ENCODE data around the gene KCNQ1.

The KCNQ1 gene

GRCh38 chr11:2737226-2737590 is 292.4 kb downstream of the KCNQ1 start:
- Histone ChIP-seq H3K36me3 (ENCODE audit: low read length) (no peaks in the 10 kb centered on the region), H3K9ac (ENCODE audit: low read length) (no peak overlapping the region), H3K4me3 (ENCODE audit: insufficient read depth, low read length, poor library complexity, severe bottlenecking) (no peak overlapping the region), H4K20me1 (ENCODE audit: low read depth, low read length) (no peaks in the 10 kb centered on the region), H3K27ac (ENCODE audit: low read depth, low read length) (no peak overlapping the region), H3K9me3 (ENCODE audit: insufficient read depth, low read length) (no peaks in the 10 kb centered on the region), H3K27me3 (ENCODE audit: low read length) (no peaks in the 10 kb centered on the region), H3K4me2 (ENCODE audit: low read depth, low read length, poor library complexity, severe bottlenecking) (no peak overlapping the region), H3K79me2 (ENCODE audit: insufficient read depth, low read length) (no peaks in the 10 kb centered on the region), H2AFZ (ENCODE audit: low read depth, low read length, severe bottlenecking) (no peak overlapping the region), H3K9me2 (replicated peaks; ENCODE audit: insufficient read depth, low read length) (no peaks in the 10 kb centered on the region), H3F3A (ENCODE audit: insufficient read depth) (no peaks in the 10 kb centered on the region)
- TF ChIP-seq CTCF (IDR thresholded peaks at IDR 0.05; ENCODE audit: insufficient read depth, low read length, poor library complexity, severe bottlenecking) (no peak), EZH2phosphoT487 (conservative IDR thresholded peaks at IDR 0.05; ENCODE audit: low read length) (no peak)

GRCh38 chr11:2737866-2738265 is 293.1 kb downstream of the KCNQ1 start:
- no peak for TF ChIP-seq CTCF (IDR thresholded peaks at IDR 0.05; ENCODE audit: insufficient read depth, low read length, poor library complexity, severe bottlenecking)
- TF ChIP-seq EZH2phosphoT487 (conservative IDR thresholded peaks at IDR 0.05; ENCODE audit: low read length), result no peak
- no peaks in the 10 kb centered on the region for H4K20me1 ChIP-seq (ENCODE audit: low read depth, low read length)
- H3K9me2 ChIP-seq (replicated peaks; ENCODE audit: insufficient read depth, low read length), result no peaks in the 10 kb centered on the region
- no peaks in the 10 kb centered on the region for H3K27me3 ChIP-seq (ENCODE audit: low read length)
- no peaks in the 10 kb centered on the region for H3F3A ChIP-seq (ENCODE audit: insufficient read depth)
- no peaks in the 10 kb centered on the region for H3K79me2 ChIP-seq (ENCODE audit: insufficient read depth, low read length)
- H3K9me3 ChIP-seq (ENCODE audit: insufficient read depth, low read length), result no peaks in the 10 kb centered on the region
- no peak overlapping the region for H2AFZ ChIP-seq (ENCODE audit: low read depth, low read length, severe bottlenecking)
- no peak overlapping the region for H3K27ac ChIP-seq (ENCODE audit: low read depth, low read length)
- H3K36me3 ChIP-seq (ENCODE audit: low read length), result no peaks in the 10 kb centered on the region
- no peak overlapping the region for H3K4me3 ChIP-seq (ENCODE audit: insufficient read depth, low read length, poor library complexity, severe bottlenecking)
- no peak overlapping the region for H3K9ac ChIP-seq (ENCODE audit: low read length)
- H3K4me2 ChIP-seq (ENCODE audit: low read depth, low read length, poor library complexity, severe bottlenecking), result no peak overlapping the region

GRCh38 chr11:2738551-2739431 is 294.0 kb downstream of the KCNQ1 start:
- no peak overlapping the region for H2AFZ ChIP-seq (ENCODE audit: low read depth, low read length, severe bottlenecking)
- no peak overlapping the region for H3K4me3 ChIP-seq (ENCODE audit: insufficient read depth, low read length, poor library complexity, severe bottlenecking)
- H3K9me3 ChIP-seq (ENCODE audit: insufficient read depth, low read length), result no peaks in the 10 kb centered on the region
- no peaks in the 10 kb centered on the region for H3K9me2 ChIP-seq (replicated peaks; ENCODE audit: insufficient read depth, low read length)
- H3K9ac ChIP-seq (ENCODE audit: low read length), result no peak overlapping the region
- no peaks in the 10 kb centered on the region for H3K36me3 ChIP-seq (ENCODE audit: low read length)
- no peaks in the 10 kb centered on the region for H4K20me1 ChIP-seq (ENCODE audit: low read depth, low read length)
- no peak overlapping the region for H3K27ac ChIP-seq (ENCODE audit: low read depth, low read length)
- no peaks in the 10 kb centered on the region for H3F3A ChIP-seq (ENCODE audit: insufficient read depth)
- TF ChIP-seq CTCF (IDR thresholded peaks at IDR 0.05; ENCODE audit: insufficient read depth, low read length, poor library complexity, severe bottlenecking), result no peak
- no peak for TF ChIP-seq EZH2phosphoT487 (conservative IDR thresholded peaks at IDR 0.05; ENCODE audit: low read length)
- no peak overlapping the region for H3K4me2 ChIP-seq (ENCODE audit: low read depth, low read length, poor library complexity, severe bottlenecking)
- H3K79me2 ChIP-seq (ENCODE audit: insufficient read depth, low read length), result no peaks in the 10 kb centered on the region
- H3K27me3 ChIP-seq (ENCODE audit: low read length), result no peaks in the 10 kb centered on the region
